Measurements from ENCODE around the gene RSPH9.

The RSPH9 gene

DNA sequence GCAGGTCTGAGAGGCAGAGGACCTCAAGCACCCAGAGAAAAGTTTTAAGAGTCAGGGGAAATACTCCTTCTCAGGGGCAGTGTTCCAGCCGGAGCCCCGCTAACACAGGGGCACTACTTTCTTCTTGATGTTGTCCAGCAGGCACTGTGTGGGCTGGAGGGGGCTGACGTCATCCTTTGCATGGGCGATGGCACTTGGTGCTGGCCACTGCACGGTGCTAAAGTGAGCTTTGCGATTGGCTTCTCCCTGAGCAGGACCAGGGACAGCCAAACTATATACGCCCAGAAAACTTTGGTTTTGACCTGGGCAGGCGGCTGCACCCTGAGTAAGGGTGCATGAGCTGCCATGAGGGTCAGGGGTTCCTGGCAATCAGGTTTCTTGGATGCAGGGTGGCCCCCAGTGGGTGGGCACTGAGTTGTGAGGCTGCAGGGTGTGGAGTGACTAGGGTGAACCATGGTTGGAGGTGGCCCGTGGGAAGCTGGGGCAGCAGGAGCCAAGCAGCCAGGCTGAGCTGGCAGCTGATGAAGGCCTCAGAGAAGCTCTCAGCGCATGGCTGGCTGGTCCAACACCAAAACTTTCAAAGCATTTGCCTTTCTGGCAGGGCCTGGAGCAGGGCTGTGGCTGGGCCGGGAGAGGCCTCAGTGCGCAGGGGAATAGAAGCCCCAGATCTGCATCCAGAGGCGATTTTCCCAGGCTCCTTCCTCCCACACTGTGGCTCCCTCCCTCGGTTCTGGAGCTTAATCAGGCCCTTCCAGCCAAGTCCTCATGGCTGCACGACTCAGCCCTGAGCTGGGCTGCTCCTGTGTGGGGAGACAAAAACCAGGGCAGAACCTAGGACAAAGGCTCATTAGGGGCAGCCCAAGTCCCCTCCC, 24.4 kb downstream of the RSPH9 start:
- Histone ChIP-seq H3K9me3 (replicated peaks; ENCODE audit: insufficient read depth, low read length) (no peaks in the 10 kb centered on the region), H3F3A (ENCODE audit: insufficient read depth, low read length) (peaks cover 9% of the 10 kb centered on the region; the same call in 1 of the 2 replicates), H3K27me3 (replicated peaks; ENCODE audit: insufficient read depth, low read length) (no peaks in the 10 kb centered on the region), H3K4me3 (ENCODE audit: low read length) (no peak overlapping the region), H3K36me3 (replicated peaks; ENCODE audit: insufficient read depth, low read length) (no peaks in the 10 kb centered on the region), H3K9me2 (replicated peaks; ENCODE audit: insufficient read depth, low read length) (no peaks in the 10 kb centered on the region), H3K9ac (ENCODE audit: low read length) (no peak overlapping the region; the same call in 1 of the 2 replicates), H3K4me2 (ENCODE audit: low read depth, low read length) (peak overlapping the region; percentile 47; the same call in 1 of the 2 replicates), H4K20me1 (ENCODE audit: insufficient read depth, low read length) (no peaks in the 10 kb centered on the region), H2AFZ (ENCODE audit: low read length) (no peak overlapping the region), H3K79me2 (ENCODE audit: low read length) (no peaks in the 10 kb centered on the region), H3K27ac (ENCODE audit: low read length) (peak overlapping the region; percentile 66), H3K4me1 (ENCODE audit: low read length) (peaks cover 49% of the 10 kb centered on the region)
- DNase-seq = no peak
- TF ChIP-seq EZH2 (optimal IDR thresholded peaks at IDR 0.05; ENCODE audit: low read depth, low read length) (no peak), EZH2phosphoT487 (IDR thresholded peaks at IDR 0.05; ENCODE audit: low read length) (no peak)
- TF ChIP-seq, protein P1, sequence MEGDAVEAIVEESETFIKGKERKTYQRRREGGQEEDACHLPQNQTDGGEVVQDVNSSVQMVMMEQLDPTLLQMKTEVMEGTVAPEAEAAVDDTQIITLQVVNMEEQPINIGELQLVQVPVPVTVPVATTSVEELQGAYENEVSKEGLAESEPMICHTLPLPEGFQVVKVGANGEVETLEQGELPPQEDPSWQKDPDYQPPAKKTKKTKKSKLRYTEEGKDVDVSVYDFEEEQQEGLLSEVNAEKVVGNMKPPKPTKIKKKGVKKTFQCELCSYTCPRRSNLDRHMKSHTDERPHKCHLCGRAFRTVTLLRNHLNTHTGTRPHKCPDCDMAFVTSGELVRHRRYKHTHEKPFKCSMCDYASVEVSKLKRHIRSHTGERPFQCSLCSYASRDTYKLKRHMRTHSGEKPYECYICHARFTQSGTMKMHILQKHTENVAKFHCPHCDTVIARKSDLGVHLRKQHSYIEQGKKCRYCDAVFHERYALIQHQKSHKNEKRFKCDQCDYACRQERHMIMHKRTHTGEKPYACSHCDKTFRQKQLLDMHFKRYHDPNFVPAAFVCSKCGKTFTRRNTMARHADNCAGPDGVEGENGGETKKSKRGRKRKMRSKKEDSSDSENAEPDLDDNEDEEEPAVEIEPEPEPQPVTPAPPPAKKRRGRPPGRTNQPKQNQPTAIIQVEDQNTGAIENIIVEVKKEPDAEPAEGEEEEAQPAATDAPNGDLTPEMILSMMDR (IDR thresholded peaks at IDR 0.05; ENCODE audit: low read length) = no peak

DNA sequence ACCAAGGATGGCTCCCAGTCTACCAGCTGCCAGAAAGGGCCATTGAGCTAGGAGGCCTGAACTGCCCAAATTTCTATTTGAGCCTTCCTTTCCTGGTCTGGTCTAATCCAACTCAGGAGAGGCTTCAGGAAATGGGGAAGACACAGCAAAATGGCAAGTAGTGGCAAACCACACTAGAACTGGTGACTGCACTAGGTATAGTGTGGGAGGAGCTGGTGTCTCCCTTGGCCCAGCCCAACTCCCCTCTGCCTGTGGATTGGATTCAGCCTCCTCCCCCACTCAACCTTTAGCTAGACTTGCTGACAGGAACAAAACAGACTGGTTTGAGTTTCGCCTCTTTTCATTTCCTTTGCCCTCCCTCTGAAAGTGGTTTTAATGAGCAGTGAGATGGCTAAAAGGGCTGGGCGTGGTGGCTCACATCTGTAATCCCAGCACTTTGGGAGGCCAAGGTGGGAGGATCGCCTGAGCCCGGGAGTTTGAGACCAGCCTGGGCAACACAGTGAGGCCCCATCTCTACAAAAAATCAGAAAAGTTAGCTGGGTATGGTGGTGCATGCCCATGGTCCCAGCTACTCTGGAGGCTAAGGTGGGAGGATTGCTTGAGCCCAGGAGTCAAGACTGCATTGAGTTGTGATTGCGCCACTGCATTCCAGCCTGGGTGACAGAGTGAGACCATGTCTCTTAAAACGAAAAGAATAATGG, 25.2 kb downstream of the RSPH9 start:
- no peak overlapping the region; the same call in 1 of the 2 replicates for H3K9ac ChIP-seq (ENCODE audit: low read length)
- H3K9me3 ChIP-seq (replicated peaks; ENCODE audit: insufficient read depth, low read length) = no peaks in the 10 kb centered on the region
- peak overlapping the region; percentile 66 for H3K27ac ChIP-seq (ENCODE audit: low read length)
- no peaks in the 10 kb centered on the region for H3K79me2 ChIP-seq (ENCODE audit: low read length)
- no peaks in the 10 kb centered on the region for H3K36me3 ChIP-seq (replicated peaks; ENCODE audit: insufficient read depth, low read length)
- no peak overlapping the region for H2AFZ ChIP-seq (ENCODE audit: low read length)
- H3K9me2 ChIP-seq (replicated peaks; ENCODE audit: insufficient read depth, low read length) = no peaks in the 10 kb centered on the region
- H4K20me1 ChIP-seq (ENCODE audit: insufficient read depth, low read length) = no peaks in the 10 kb centered on the region
- H3K4me3 ChIP-seq (ENCODE audit: low read length) = no peak overlapping the region
- peak; percentile 91 for DNase-seq
- H3K4me2 ChIP-seq (ENCODE audit: low read depth, low read length) = peak overlapping the region; percentile 47; the same call in 1 of the 2 replicates
- peaks cover 49% of the 10 kb centered on the region for H3K4me1 ChIP-seq (ENCODE audit: low read length)
- H3K27me3 ChIP-seq (replicated peaks; ENCODE audit: insufficient read depth, low read length) = no peaks in the 10 kb centered on the region
- TF ChIP-seq EZH2 (optimal IDR thresholded peaks at IDR 0.05; ENCODE audit: low read depth, low read length) = no peak
- no peak for TF ChIP-seq EZH2phosphoT487 (IDR thresholded peaks at IDR 0.05; ENCODE audit: low read length)
- TF ChIP-seq, protein P1 (IDR thresholded peaks at IDR 0.05; ENCODE audit: low read length) = no peak
- peaks cover 9% of the 10 kb centered on the region; the same call in 1 of the 2 replicates for H3F3A ChIP-seq (ENCODE audit: insufficient read depth, low read length)

DNA sequence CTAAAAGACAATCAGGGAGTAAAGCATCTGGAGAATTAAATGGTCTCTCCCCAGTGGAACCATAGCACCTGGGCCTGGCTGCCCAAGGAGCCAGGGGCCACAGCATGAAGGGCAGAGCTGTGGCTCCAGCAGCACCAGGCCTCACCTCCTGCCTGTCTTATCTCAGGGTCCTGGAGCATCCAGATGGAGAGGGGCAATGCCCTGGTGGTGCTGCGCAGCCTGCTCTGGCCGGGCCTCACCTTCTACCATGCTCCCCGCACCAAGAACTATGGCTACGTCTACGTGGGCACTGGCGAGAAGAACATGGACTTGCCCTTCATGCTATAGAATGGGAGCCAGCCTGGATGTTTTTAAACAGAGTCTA, 25.8 kb downstream of the RSPH9 start:
- Histone ChIP-seq H2AFZ (ENCODE audit: low read length) (no peak overlapping the region), H3K27ac (ENCODE audit: low read length) (peak overlapping the region; percentile 66; the same call in 1 of the 2 replicates), H3F3A (ENCODE audit: insufficient read depth, low read length) (peaks cover 9% of the 10 kb centered on the region; the same call in 1 of the 2 replicates), H3K4me2 (ENCODE audit: low read depth, low read length) (peak overlapping the region; percentile 20; the same call in 1 of the 2 replicates), H3K4me1 (ENCODE audit: low read length) (peaks cover 49% of the 10 kb centered on the region), H3K27me3 (replicated peaks; ENCODE audit: insufficient read depth, low read length) (no peaks in the 10 kb centered on the region), H4K20me1 (ENCODE audit: insufficient read depth, low read length) (no peaks in the 10 kb centered on the region), H3K4me3 (ENCODE audit: low read length) (no peak overlapping the region), H3K9me2 (replicated peaks; ENCODE audit: insufficient read depth, low read length) (no peaks in the 10 kb centered on the region), H3K9ac (ENCODE audit: low read length) (no peak overlapping the region), H3K9me3 (replicated peaks; ENCODE audit: insufficient read depth, low read length) (no peaks in the 10 kb centered on the region), H3K79me2 (ENCODE audit: low read length) (no peaks in the 10 kb centered on the region), H3K36me3 (replicated peaks; ENCODE audit: insufficient read depth, low read length) (no peaks in the 10 kb centered on the region)
- DNase-seq = no peak
- TF ChIP-seq EZH2phosphoT487 (IDR thresholded peaks at IDR 0.05; ENCODE audit: low read length) (no peak), EZH2 (optimal IDR thresholded peaks at IDR 0.05; ENCODE audit: low read depth, low read length) (no peak)
- TF ChIP-seq, protein P1 (IDR thresholded peaks at IDR 0.05; ENCODE audit: low read length) = no peak

Measured in MM.1S (cell line).